GM19324 (cell line): ENCODE measurements around the gene C1orf116.

ENCODE experiments used
- ATAC-seq: cut with Tn5 transposase; IDR thresholded peaks from one replicate; pipeline ENCODE4 v1.9.1; 2021; ENCODE audit warnings: mild to moderate bottlenecking, moderate library complexity; ENCODE audit not compliant: unreplicated experiment, low FRiP score

C1orf116 gene

DNA sequence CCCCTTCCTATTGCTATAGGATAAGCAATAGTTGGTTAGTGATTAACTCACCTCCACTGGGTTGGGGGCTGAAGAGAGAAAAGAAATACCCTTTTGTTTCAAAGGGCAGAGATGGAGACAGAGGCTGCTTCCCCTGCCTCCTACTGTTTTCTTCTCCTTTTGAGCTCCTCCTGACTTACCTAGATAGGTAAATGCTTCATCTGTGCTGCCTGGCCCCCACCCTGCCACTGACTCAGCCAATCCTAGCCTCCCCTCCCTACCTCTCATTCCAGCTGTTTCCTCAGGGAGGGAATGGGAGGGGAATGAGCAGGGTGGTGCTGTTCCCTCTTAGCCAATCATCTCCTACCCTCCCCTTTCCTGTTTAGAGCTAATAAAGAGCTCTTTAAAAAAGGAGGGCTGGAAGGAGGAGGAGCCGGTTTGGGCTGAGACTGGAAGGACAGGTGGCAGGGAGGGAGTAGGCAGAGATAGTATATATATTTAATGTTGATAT, at the start of gene C1orf116:
TSS of gene C1orf116 (minus strand) at position 229 of the 490 bp plus-strand sequence. CDS start 5,158 bp downstream, outside the sequence.
- ATAC-seq: no peak

DNA sequence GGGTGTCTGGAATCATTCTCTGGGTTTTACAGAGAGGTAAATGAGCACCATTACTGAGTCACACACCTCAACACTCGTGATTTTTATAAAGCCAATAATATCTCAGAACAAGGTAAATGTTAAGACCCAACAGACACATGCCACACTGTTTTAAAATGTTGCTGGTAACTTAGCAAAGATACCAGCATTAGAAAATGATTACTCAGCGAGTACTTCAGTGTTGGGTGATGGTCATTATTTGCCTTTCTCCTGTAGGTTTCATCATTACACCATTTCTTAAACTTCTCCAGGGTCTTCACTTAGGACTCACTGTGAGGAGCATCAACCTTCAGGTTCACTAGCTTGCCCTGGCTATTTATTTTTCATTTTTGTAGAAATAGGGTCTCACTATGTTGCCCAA, 49.2 kb upstream of the C1orf116 start:
- ATAC-seq: no peak

DNA sequence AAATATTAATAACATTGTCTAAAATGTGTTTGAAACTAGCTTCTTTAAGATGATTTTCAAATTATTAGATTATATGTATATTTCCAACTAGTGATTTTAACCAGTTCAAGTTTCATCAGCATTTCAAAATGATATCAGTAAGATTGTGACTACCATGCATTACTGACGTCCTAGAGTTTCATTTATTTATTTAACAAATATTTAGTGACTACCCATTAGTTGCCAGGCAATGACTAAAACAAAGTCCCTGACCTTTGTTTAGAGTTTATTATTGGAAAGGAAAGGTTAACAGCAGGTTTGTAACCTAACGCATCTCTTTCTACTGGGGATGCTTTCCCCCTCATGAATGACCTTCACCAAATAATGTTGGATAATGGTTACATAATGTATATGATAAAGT, 48.5 kb upstream of the C1orf116 start:
- no peak for ATAC-seq

DNA sequence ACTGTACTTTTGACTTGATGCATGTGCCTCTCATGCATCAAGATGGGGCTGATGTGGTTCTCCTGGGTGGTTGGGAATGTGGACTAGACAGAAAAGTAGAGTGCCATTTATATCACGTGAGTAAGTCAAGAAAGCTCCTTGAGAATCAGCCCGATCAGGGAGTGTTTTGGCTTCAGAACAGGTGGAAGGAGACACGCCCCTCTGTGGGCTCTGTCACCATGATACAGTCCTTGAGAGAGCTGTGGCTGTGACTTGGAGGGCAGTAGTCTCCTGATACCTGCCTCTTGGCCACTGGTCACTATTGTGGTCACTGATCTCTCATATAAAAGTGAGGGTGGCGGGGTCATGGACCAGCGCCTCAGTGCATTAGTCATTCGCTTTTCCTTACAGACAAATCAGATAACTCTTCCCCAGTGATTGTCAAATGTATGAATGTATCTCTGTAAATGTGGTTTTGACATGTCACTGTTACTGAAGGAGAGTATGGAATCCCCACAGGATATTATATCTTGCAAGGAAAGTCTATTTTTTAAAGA, 47.2 kb upstream of the C1orf116 start:
- no peak for ATAC-seq

DNA sequence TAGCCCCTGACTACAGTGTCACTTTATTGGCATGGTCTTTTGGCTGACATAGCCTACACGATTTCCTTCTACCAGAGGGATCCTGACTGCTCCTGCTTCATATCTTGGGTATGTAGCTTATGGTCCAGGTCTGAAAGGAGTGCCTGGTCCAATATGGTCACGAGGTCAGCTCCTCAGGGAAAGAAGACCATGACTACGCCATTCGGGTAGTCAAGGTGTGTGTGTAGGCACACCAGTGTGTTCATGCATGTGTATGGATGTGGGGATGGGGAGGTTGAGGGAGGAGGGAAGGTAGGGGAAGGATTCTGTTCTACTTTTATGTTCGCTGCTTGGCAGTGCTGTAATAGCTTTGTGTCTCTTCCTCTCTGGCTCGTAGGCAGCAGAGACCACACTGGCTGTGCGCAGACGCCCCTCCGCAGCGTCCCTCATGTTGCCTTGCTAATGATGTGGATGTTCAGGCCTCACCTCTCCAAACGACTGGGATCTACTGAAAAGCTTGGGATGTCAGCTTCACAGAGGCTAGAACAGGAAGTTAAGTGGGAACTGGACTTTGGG, 46.1 kb upstream of the C1orf116 start:
- ATAC-seq: no peak

DNA sequence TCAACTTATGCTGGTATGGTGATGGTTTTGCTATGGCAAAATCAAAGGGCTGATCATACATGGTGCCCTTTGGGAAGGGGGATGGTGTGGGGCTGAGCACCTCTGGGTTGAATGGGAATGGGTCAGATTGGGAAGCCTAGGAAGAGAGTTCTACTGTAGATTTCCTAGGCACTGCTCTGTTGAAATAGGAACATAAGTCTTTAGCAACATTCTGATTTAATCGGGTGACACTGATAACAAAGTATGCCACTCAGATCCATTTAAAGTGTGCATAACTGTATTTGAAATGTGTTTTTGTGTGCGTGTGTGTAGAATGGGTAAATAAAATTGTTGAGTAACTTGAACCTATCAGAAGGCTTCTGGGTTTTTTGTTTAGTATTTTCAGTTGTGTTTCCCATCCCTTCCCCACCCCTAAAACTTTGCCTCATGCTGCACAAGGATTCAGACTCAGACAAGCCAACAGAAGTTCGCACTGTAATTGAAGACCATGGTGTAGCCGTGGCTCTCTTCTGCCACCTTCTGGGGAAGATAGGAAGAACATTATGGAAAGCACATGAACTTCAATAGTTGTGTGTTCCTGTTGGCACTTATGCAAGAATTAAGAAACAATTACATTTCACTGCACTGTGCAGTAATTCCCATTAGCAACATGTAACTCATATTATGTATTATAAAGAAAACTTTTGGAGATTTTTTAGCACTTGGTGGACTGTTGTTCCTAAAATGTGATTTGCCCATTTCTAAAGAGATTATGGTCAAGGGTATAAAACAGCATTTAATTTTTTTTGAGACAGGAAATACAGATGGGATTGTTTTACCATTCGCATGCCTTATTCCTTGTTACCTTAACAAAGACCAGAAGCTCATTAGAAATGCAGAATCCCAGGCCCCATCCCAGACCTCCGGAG, 45.2 kb upstream of the C1orf116 start:
- peak; percentile 49 for ATAC-seq

DNA sequence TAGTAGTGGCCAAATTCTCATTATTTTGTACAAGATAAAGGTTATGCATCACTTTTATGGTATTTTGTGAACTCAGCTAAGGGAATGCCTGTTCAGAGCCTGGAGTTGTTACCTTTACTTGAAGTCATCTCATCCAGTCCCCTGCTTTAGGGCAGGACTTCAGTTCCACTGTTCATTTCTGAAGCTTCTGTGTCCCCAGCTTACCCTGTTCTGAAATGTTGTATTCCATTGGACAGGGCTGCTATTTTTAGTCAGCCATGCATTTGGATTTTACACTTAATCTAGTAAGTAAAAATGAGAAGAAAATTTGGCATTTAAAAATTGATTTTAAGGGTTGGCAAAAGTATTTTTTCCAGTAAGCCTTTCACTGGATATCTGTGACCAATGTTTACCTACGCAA, 44.5 kb upstream of the C1orf116 start:
- ATAC-seq: no peak

DNA sequence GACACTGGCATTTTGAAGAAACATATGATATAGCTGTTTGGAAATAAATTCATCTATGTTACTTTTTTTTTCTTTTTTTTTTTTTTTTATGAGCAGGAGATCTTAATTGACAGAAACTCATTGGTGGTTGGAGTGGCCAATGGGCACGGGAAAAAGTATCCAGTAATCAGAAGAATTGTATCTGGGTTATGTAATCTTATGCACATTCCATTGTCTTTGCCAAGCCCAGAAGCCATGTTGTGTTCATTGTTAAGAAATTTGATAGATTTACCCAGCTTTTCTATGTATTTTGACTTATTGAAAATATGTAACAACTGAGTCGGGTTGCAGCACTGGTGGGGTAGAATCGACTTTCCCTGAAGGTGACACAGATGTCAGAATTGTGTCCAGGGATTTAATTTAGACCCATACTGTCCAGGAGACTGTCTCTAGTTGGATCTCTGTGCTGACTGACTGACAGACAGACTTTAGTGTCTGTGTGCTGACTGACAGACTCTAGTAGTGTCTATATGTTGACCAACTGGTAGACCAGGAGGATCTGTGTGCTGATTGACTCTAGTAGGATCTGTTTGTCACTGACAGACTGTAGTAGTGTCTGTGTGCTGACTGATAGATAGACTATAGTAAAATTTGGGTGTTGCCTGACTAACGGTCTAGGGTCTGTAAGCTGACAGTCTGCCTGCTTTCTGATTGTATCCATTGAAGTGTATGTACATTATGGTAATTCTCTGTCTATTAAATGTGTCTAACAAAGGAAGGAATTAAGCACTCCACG, 43.8 kb upstream of the C1orf116 start:
- ATAC-seq: no peak

DNA sequence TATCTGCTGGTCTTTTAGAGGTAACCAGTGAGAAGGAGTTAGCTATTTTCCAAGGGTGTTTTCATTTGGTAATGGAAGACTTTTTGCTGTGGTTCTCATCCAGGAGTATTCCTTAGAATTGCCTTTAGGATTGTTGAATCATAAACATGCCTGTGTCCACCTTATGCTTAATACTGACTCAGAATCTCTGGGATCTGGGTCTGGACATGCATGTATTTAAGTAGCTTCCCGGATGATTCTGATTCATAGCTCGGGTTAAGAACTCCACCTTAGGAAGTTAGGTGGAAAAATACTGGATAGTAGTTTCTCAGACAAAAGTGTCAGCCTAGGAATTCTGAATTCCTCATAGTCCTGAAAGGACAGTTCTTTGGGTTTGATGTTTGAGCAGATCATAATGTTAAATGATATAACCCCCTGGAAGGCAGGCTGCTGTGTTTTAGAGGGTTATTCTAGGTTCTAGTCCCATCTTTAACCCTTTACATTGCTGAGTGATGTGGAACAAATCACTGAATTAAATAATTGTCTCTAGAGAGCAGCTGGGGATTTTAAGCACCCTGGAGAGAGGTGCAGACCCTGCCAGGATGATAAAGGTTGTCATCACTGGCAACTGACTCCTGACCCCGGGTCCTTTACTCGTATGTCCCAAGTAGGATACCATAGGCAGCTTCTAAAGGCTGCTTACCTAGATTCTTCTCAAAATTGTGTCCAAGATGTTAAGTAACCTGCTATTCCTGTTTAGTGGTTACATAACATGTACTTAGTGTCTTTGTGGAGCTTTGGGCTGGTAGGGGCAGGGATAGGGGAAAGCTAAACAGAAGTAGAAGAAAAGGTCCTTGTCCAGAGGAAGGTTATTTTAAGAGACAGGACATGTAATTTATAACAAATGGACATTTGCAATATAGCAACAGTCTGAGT, 41.6 kb upstream of the C1orf116 start:
- no peak for ATAC-seq

DNA sequence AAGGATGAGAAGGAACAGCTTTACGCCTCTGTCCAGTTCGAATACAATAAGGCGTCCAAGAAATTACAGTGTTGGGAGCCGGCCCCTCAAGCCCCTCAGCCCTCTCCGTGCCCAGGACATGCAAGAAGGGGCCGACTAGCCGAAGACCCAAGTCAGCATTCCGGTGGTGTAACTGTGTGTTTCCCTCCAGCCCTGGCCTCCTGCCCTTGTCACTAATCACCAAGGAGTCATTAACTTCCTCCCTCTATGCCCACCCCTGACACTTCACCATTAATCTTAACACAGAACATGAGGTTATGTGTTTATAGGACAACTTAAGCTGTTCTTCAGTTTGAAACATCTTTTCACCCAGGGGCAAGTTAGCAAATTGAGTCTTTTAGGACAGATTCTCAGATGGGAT, 39.7 kb upstream of the C1orf116 start:
- ATAC-seq: no peak

DNA sequence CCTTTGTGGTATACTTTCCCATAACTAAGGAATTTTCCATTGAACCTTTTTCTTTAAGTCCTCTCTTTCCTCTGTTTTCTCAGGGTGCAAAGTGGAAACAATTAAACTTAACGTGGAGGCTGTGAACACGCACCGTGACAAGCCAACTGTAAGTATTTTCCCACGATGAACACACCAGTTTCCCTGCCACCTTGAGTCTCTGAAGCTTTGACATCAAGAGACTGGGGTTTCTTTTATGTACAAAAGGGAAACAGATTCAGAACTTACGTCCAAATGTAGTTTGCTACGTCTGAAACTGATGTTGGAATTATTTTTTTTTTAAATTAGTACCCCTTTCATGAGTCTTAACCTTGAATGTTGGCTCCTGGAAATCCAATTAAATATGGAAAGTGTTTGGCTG, 38.9 kb upstream of the C1orf116 start:
- no peak for ATAC-seq

DNA sequence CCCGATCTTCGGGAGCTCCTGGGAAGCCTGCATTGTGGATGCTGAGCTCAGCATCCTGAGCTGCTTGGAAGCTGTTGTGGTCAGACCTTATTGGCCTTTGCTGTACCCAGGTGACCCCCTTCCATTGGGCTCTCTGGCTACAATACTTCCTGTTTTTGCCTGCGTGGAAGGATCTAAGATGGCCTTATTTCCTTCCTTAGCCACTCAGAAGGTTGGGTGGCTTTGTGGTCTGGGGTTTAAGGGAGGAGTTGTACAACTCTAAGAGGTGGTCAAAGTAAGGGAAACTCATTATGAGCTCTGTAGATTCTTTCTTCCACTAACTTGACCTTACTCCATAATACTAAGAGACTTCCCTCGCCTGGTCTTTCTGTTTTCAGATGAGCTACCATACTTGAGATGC, 38.3 kb upstream of the C1orf116 start:
- ATAC-seq: no peak

DNA sequence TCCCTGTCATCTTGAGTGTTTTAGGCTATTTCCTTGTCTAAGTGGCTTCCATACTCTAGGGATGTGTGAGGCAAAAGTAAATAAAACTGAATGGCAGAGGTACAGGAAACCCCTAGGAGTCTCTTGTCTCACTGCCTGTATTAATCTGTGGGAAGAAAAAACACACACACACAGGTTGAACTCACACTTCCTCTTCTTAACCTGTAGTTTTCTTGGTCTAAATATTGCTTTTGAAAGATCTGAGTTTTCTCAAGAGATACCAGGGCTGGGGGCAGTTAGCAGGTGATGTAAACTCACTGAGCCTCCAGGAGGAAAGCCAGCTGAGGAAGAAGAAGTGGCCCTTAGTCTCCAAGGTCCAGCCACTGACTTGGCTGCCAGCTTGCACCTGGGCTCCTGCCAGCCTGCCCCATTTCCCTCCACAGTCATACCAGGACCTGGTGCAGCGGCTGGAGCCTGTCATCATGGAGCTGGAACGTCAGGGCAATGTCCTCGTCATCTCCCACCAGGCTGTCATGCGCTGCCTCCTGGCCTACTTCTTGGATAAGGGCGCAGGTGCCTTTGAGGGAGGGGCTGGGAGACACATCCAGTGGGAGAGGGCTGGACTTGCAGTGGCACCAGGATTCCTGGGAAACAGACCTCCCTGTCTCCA, 37.4 kb upstream of the C1orf116 start:
- no peak for ATAC-seq

DNA sequence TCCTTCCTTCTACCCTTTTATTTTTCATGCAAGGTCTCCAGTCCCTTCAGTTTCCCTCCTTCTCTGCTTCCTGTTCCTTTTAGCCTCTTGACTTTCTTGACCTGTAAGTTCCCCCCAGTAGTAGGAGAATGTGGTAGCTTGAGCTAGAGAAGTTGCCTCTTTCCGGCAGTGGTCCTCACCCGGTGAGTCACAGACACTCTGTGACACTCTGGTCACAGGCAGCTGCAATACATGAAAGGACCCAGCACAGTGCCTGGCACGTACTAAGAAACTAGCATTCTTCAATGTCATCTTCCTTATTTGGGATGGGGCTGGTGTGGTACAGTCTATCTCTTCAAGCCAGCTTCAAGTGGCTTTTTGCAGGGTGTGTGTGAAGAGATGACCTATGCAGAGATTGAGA, 36.5 kb upstream of the C1orf116 start:
- ATAC-seq: no peak

DNA sequence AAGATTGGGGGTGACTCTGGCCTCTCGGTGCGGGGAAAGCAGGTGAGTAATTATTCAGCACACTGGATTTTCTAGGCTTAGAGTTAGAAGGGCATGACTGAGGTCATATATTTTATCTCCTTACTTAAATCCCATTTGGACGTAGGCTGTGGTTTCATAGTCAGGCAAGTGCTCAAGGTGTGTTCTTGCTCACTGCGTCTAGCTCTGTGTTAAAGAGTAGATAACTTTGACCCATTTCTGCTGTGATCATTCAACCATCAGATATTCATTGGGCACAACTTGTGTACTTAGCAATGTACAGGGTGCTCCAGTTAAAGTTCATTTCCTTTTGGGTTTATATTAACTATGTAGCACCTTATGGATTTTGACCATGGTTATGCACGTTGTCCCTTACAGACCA, 35.1 kb upstream of the C1orf116 start:
- no peak for ATAC-seq

DNA sequence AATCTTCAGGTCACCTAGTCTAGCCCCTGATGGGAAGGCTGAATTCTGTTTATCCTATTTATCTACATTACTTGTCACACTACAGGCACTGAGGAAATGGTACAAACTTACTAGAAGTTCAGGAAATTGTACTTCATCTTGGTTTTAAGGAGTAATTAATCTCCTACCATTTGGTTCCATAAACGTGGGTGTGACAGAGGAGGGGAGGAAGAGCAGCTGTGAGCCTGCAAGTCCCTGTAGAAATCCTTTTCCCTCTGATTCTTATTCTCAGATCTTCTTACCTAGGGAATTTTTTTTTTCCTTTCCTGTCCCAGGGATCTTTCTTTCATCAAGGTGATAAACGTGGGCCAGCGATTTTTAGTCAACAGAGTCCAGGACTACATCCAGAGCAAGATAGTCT, 34.6 kb upstream of the C1orf116 start:
- no peak for ATAC-seq

DNA sequence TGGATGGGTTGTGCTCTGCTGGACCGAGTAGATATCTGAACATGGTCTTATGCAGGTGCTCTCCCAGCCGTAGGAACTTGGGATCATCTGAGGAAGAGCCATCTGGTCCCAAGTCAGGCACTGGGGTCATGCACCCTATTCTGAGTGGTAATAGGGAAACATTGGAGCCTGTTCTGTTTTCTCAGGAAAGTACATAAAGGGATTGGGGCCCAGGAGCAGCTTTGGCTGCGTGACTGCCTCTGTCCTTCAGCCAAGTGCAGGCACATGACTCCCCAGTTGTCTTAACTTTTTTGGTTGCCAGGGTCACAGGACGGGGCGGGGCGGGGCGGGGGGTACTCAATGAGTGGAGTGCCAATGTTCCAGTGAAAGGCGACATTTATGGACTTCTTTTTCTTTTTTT, 32.0 kb upstream of the C1orf116 start:
- ATAC-seq: no peak

DNA sequence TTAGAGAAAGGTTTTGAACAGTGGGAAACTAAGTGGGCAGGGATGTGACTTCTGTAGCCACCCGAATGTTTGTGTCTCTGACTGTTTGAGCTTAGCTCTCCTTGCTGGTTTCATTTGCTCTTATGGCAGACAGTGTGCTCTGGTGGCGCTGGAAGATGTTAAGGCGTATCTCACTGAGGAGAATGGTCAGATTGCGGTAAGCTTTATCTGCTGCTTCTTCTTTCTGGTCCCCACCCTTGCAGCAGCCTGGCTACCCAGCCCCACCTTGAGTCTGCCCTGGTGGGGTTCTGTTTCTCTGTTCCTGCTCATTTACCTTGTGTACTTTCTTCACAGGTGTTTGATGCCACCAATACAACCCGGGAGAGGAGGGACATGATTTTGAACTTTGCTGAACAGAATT, 30.5 kb upstream of the C1orf116 start:
- ATAC-seq: no peak

DNA sequence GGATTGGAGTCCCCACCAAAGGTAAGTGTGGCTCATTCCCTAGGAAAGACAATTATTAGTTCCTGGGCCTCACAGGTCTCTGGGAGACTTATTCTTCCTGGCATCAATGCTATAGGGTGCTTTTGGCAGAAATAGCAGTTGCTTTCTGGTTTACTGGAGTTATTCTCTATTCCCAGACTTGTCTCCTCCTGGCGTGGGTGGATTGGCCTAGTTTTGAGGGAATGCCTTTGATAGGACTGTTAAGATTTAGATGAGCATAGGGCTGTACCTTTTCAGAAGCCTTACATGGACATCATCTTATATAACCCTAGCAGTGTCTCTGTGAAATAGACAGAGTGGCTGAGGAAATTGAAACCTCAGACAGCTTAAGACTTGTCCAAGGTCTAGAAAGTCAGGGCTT, 29.5 kb upstream of the C1orf116 start:
- no peak for ATAC-seq
